Peyer's patch (tissue), 4 donors: Measurements from ENCODE around the gene JAKMIP3.

Experiments
- CTCF ChIP-seq, 6 experiments: fragments of 450-650 bp in 4 of 6; fragments of 200-600 bp in 2 of 6; sonication (generic) in 1 of 6; IDR thresholded peaks; one replicate each; pipeline ENCODE4 v1.5.1; 2017 to 2019; ENCODE audit warnings: antibody characterized with exemption in 6 of 6, mild to moderate bottlenecking in 3 of 6, moderate library complexity in 1 of 6
- POLR2A ChIP-seq, 2 donors: fragments of 450-650 bp; IDR thresholded peaks; one replicate each; pipeline ENCODE4 v1.5.1; 2017; ENCODE audit warnings: antibody characterized with exemption in 2 of 2, mild to moderate bottlenecking in 2 of 2, moderate library complexity in 2 of 2

- TF ChIP-seq CTCF (IDR thresholded peaks at IDR 0.05) (no peak), POLR2A (IDR thresholded peaks at IDR 0.05) (no peak)
Measured at GRCh38 chr10:132069849-132070182, 4.1 kb downstream of the JAKMIP3 start.
